SH-SY5Y (cell line): Measurements from ENCODE around the gene TMEM184B.

Experiments
- GATA2 ChIP-seq: IDR thresholded peaks from 2 replicates; pipeline ENCODE4 v1.6.1; 2011; ENCODE audit warnings: mild to moderate bottlenecking, low read depth, low read length
- GATA3 ChIP-seq: IDR thresholded peaks from 2 replicates; pipeline ENCODE4 v1.6.1; 2011; ENCODE audit warnings: low read depth, mild to moderate bottlenecking, low read length, moderate library complexity

TMEM184B gene

DNA sequence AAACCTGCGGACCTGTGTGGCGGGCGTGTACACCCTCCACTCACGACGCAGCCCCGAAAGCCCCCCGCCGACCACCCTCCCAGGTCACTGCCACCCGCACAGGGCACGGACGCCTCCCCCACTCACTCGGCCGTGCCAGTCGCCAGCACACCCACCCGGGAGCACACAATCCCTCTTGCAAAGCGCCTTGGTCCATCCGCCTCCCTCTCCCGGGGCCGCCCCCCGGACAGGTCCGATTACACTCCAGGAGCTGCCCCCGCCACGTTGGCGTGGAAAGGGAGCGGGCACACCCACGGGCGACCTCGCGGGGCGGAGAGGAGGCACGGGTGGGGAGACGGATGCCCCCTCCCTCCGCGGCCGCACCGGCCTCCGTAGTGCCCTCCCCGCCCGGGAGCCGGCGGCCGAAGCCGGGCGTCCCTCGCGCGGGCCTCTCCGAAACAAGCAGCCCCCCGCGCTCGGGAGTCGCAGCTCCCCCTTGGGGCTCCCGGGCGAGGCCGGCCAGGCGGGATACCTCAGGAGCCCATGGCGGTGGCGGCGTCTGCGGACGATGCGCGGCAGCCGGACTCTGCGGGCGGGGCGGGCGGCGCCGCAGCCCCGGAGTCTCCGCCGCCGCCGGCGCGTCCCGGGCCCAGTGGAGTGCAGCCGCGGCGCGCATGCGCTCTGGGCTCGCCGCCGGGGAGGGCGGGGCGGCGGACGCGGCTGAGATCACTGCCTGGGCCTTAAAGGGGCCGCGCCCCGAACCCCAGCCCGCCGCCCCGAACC lies at the start of gene TMEM184B:
Gene TMEM184B, minus strand, starts transcription at position 638 of the 762 bp plus-strand sequence. CDS start 25,049 bp downstream, outside the sequence.
- TF ChIP-seq GATA2 (no peak), GATA3 (no peak)

DNA sequence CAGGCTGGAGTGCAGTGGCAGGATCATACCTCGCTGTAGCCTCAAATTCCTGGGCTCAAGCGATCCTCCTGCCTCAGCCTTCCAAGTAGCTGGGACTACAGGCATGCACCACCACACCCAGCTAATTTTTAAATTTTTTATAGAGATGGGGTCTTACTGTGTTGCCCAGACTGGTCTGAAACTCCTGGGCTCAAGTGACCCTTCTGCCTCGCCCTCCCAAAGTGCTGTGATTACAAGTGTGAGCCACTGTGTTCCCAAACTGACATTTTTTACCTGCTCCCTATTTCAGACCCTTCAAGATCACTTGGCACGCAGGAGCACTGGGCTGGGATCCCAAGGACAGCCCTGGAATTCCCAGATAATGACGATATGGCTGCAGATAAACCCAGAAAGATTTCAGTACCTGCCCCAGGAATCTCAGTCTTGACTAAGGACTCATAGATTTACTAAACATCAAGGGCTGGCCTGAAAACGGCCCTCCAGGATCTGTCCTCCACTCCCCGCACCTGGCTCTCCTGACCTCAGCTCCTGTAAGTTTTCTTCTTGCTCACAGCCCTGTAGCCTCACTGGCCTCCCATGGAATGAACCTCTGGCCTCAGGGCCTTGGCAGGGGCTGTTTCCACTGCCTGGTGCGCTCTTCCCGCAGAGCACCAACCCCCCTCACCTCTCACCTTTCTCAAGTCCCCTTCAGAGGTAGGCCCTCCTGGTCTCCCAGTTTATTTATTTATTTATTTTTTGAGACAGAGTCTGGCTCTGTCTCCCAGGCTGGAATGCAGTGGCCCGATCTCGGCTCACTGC lies 48.0 kb upstream of the TMEM184B start:
- TF ChIP-seq GATA3 (no peak), GATA2 (no peak)

DNA sequence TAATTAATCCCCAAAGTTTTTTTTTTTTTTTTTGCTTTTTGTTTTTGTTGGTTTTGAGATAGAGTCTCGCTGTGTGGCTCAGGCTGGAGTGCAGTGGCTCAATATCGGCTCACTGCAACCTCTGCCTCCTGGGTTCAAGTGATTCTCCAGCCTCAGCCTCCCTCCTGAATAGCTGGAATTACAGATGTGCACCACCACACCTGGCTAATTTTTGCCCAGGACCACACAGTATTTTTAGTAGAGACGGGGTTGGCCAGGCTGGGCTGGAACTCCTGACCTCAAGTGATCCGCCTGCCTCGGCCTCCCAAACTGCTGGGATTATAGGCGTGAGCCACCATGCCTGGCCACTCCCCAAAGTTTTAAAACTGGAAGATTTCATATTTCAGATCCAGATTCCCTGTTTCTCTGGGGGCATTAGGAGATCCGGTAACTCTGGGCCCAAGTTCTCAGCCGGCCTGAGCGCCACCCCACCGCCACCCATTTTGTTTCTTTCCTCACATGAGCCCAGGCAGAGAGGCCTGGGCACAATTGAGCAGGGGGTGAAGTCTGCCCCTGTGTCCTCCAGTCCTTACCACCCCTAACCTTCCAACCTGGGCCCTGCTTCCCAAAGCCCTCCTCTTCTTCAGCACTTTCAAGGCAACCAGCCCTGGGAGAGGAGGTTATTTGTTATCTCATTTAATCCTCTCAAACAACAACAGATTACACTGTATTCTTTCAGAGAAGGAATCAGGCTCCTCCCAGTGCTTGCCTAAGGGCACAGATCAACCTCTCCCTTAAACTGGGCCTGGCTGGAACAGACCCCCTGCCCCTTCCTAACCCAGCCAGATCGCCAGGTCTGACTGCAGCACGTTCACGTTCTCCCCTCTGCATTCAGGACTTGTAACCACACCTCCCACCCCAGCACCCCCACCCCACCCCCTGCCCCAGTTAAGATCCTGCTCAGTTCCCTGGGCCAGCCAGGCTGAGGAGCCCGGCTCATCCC lies 46.3 kb upstream of the TMEM184B start:
- no peak for TF ChIP-seq GATA3
- TF ChIP-seq GATA2, result no peak

DNA sequence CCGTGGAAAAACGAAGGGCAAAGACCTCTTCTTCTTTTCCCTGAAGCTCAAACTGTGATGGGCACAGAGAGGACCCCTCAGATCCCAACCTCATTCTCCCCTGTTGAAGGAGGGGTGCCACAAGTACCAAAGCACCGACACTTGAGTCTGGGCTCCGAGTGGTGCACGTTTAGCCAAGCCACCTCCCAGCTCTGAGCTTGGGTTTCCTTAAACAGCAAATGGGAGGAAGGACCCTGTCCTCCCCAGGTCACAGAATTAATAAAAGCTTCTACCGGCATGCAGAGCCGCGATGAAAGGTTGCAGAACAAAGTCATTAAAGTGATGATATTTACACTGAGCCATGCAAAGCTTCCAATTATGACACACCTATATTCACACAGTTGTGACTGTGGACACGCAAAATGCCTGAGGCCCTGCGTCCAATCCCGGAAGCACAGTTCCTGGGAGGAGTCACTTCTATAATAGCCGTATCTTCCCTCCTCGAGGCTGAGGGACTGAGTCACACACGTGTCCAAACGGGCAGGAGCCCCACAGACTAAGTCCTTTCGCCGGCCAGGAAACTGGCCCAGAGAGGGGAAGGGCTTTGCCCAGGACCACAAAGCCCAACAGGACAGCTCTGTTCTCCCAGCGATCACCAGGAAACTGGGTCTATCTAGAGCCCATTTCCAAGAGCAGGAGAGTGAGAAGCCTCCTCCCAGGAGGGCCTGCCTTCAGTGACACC lies 45.3 kb upstream of the TMEM184B start:
- TF ChIP-seq GATA3, result no peak
- no peak for TF ChIP-seq GATA2

DNA sequence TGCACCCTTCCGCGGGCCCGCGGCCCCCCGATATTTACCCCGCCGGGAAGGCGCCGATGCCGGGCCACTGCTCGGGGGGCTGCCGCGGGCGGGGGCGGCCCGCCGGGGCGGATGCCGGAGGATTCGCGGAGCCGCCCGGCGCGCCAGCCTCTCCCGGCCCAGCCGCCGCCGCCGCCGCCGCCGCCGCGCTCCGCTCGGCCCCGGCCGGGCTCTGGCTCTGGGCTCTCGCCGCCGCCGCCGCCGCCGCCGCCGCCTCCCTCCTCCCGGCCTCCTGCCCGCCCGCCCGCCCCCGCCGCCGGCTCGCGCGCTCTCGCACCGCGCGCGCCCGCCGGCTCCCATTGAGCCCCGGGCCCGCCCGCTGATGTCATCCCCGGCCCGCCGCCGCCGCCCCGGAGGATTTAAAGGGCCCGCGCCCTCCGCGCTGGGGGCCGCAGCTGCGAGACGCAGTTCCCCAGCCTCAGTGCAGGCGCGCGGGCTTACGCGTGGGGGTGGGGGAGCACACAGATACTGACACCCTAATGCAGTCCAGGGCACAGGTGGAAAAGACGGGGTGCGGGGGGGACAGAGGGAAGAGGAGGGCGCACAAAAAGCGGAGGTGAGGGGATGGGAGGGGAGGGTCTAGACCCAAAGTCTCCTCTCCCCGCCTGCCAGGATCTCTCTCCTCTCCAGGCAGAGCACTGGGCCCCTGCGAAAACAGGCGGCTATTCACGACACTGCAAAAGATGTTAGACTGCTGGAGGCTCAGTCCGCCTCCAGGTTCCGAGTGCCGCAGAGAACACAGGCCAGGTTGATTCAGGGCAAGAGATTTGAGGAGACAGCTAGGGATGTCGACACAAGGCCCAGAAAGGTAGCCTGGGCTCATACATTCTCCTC lies 44.5 kb upstream of the TMEM184B start, which contains the start of gene CSNK1E:
Gene CSNK1E, minus strand, starts transcription at position 312 of the 873 bp plus-strand sequence. CDS start 3,276 bp downstream, outside the sequence.
- no peak for TF ChIP-seq GATA2
- TF ChIP-seq GATA3, result no peak

DNA sequence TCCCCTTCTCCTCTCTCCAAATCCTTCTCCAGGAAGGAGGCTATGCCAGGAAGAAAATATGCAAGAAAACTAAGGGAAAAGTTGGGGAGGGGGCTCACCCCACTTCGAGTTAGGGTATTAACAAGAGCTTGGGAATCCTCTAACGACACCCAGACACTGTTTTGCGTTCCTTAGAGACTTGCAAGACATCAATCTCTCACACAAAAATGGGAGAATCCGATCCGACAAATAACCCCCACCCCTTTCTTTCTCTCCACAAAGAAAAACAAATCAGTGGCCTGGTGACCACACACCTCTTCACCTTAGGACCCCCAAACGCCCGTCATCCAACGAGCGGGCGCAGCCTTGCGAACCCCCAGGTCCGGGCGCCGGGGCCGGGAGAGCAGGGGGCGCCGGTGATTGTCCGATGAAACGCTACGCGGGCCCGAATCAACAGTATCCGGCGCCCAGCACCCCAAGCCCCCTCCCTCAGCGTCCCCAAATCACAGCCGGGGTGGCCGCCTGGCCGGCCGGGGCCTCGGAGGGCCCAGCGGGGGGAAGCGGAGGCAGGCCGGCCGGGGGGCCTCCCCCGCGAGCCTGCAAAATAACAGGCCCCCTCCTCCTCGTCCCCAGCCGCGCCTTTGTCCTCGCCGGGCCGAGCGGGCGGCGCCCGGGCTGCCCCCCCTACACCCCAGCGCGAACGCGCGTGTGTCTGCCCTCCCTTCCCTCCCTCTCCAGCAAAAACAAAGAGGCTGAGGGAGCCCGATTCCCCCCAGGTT lies 43.7 kb upstream of the TMEM184B start:
- TF ChIP-seq GATA2 (no peak), GATA3 (no peak)

DNA sequence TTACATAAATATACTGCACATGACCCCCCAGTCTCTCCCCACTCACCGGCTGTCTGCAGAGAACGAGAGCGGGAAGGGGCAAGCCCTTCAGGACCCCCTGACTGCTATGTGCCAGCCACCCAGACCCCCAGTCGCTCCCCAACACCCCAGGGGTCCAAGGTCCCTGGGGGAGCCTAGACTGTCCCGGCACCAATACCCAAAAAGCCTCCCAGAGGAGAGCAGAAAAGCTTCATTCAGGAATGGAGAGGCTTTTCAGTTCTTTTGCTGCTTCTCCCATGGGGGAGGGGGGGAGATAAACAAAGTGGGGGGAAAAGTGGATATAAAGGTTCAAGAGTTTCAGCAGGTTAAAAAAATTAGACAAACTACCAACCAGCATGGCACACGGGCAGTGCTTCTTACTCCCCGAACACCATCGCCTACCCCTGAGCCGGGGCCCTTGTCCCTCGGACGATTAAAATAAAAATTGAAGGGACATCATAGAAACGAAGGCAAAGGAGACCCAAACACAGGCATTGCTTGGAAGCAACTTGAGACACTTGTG lies 43.1 kb upstream of the TMEM184B start:
- TF ChIP-seq GATA2 (no peak), GATA3 (no peak)

DNA sequence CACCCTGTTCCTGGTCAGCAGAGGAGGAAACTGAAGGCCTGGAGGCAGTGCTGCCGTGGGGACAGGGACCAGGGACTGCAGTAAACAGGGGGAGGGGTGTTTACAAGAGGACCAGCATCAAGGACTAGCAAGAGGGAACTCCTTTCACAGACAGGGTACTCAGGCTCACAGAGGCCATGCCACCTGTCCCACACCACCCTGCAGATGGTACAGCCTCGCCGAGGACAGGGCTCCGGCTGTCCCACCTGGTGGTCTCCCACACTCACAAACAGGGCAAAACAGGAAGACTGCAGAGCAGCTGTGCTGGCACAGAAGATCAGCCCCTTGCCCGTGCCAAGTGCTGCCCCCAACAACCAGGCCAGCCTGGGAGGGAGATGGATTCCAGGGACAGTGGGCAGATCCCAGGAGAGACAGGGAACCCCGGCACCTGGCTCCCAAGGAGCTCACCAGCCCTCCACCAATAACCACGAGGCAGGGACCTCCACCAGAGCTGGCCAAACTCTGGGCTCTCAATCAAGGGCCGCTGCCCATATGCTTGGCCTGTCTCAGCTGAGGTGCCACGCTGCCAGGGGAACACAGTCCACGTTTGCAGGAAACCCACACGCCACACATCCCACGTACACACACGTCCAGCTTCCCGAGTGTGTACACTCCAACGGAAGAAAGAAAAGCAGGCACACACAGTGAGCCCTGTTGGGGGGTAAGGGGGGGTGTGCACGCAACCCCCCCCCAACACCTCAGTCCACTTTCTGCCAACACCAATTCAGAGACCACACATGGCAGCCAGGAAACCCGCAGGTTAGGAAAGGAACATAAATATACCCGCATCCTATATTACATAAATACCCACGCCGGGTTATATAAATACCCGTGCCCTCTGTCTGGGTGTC lies 42.4 kb upstream of the TMEM184B start:
- no peak for TF ChIP-seq GATA3
- no peak for TF ChIP-seq GATA2

DNA sequence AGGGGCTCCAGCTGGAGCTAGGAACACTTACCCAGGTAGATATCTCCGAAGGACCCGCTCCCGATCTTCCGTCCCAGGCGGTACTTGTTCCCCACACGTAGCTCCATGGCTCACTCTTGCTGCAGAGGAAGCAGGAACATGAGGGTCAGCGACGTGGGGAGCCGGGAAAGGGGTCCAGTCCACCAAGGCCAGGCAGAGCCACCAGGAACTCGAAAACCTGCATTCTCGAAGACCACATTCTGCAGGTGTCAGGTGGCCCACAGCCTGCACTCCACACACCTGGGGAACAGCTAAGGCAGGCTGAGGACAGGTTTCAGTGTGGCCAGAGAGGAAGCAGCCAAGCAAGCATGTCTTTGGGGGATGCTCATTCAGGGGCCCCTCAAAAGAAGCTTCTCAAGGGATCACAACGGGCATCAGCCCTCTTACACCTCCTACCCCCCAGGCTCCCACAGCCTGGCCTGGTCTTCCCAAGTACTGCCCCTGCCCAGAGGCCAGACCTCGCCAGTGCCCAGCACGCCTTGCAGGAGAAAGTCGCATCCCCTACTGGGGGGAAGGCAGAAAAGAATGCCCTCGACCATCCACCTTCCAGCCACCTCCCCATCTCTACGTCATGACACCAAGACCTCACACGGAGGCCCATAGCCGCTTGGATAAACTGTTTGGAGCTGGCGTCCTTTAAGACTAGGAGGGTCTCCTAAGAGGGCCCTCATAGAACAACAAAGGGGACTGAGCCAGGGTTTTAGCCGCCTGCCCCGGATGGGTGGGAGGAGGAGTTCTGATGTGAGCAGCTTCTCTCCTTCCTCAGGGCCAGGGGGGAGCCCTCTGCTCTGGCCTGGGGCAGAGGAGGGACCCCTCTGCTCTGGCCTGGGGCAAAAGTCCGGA lies 41.5 kb upstream of the TMEM184B start:
- TF ChIP-seq GATA3 (no peak), GATA2 (no peak)

DNA sequence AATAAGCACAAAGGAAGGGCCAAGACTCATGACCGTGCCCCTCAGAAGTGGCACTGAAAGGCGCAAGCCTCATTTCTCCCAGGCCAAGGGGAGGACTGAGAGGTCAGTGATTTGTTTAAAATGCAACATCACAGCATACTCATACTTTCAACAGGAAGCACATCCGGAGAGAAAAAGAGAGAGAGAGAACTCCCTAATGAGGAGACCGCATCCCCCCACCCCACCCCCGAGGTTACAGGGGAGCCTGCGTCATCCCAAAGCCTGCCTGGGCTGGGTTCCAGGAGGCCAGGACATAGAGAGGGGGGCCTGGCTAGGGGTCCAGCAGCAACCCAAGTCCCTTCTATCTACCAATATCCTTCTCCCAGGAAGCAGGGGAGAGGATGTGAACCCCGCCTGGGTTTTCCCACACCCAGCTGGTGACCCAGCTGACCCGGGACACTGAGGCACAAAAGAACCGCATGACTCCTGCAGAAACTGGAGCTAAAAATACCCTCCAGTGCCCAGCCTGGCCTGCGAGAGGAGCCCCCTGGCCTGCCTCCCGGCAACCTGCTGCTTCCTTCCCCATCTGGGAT lies 40.7 kb upstream of the TMEM184B start:
- no peak for TF ChIP-seq GATA3
- TF ChIP-seq GATA2, result no peak
